A549 treated with AZD9567 at 1 μM for 4 hours (cell line): Measurements from ENCODE around the gene CCDC159. TPM values are rescaled to one million over a fixed set of nuclear protein-coding genes. Genes with fewer than 3 reads are reported as not detected.

Experiments used
- total RNA-seq: library from RNA; stranded (reverse); fragments of 200-300 nt; extraction: Qiagen RNA extraction; gene quantifications from 5 replicates; pipeline ENCODE4 v1.2.3, GENCODE V29; 2022; ENCODE audit not compliant: insufficient read depth

CCDC159 gene
- total RNA-seq = 4.3 to 5.2 TPM (median 4.6 TPM) in 4 of 5 replicates, not detected in the other

GRCh38 chr19:11346104-11346940, at the start of gene CCDC159, which contains the start of gene TMEM205:
TSS of gene CCDC159 (plus strand) at chr19:11346519. CDS start at chr19:11346607, 88 bp downstream.
TSS of gene TMEM205 (minus strand) at chr19:11346268. CDS start at chr19:11345619, 649 bp downstream.

GRCh38 chr19:11339254-11340098, 6.8 kb upstream of the CCDC159 start, which contains the start of gene RAB3D:
TSS of gene RAB3D (minus strand) at chr19:11339657. CDS start at chr19:11337399, 2,258 bp downstream.

GRCh38 chr19:11355160-11356073, 9.1 kb downstream of the CCDC159 start, which contains the start of gene PLPPR2:
TSS of gene PLPPR2 (plus strand) at chr19:11355432. CDS start at chr19:11357674, 2,242 bp downstream.

GRCh38 chr19:11374433-11375142, 28.3 kb downstream of the CCDC159 start, which contains the start of gene SWSAP1:
TSS of gene SWSAP1 (plus strand) at chr19:11374666. CDS start at chr19:11374681, 15 bp downstream.

Other genes with a start within 250 kb of the CCDC159 start
- 13.8 to 31.2 TPM (median 16.8 TPM) in 5 replicates for gene SPC24, start 190.7 kb upstream of the CCDC159 start, total RNA-seq
- gene KANK2, start 149.0 kb upstream of the CCDC159 start, total RNA-seq = 32.9 to 46.1 TPM (median 40.7 TPM) in 5 replicates
- gene ANGPTL8, start 106.9 kb upstream of the CCDC159 start, total RNA-seq = not detected in 5 replicates
- 7.8 to 12.7 TPM (median 8.8 TPM) in 5 replicates for gene DOCK6, start 84.0 kb upstream of the CCDC159 start, total RNA-seq
- gene TSPAN16, start 50.4 kb upstream of the CCDC159 start, total RNA-seq = not detected in 5 replicates
- gene RAB3D, start 6.9 kb upstream of the CCDC159 start, total RNA-seq = 3.0 to 5.3 TPM (median 3.1 TPM) in 5 replicates
- gene TMEM205, start 251 bp upstream of the CCDC159 start, total RNA-seq = 105 to 129 TPM (median 110 TPM) in 5 replicates
- 9.8 to 10.4 TPM (median 10.2 TPM) in 5 replicates for gene PLPPR2, start 8.9 kb downstream of the CCDC159 start, total RNA-seq
- 2.1 to 2.3 TPM (median 2.2 TPM) in 4 of 5 replicates, not detected in the other for gene SWSAP1, start 28.1 kb downstream of the CCDC159 start, total RNA-seq
- gene EPOR, start 37.8 kb downstream of the CCDC159 start, total RNA-seq = 3.7 to 6.2 TPM (median 4.5 TPM) in 5 replicates
- 1.5 to 3.1 TPM (median 1.9 TPM) in 5 replicates for gene RGL3, start 72.8 kb downstream of the CCDC159 start, total RNA-seq
- gene ODAD3, start 88.6 kb downstream of the CCDC159 start, total RNA-seq = 0.67 to 1.9 TPM (median 1.1 TPM) in 4 of 5 replicates, not detected in the other
- 250 to 268 TPM (median 262 TPM) in 5 replicates for gene PRKCSH, start 89.1 kb downstream of the CCDC159 start, total RNA-seq
- gene ELAVL3, start 134.5 kb downstream of the CCDC159 start, total RNA-seq = 0.06 to 0.15 TPM (median 0.08 TPM) in 4 of 5 replicates, not detected in the other
- gene ZNF653, start 159.3 kb downstream of the CCDC159 start, total RNA-seq = 2.3 to 4.9 TPM (median 4.1 TPM) in 5 replicates
- gene ECSIT, start 182.6 kb downstream of the CCDC159 start, total RNA-seq = 28.3 to 37.6 TPM (median 32.1 TPM) in 5 replicates
- 0.24 to 0.37 TPM (median 0.31 TPM) in 4 of 5 replicates, not detected in the other for gene CNN1, start 192.3 kb downstream of the CCDC159 start, total RNA-seq
- 99.5 to 130 TPM (median 110 TPM) in 5 replicates for gene ELOF1, start 212.7 kb downstream of the CCDC159 start, total RNA-seq
- 0.24 to 0.40 TPM (median 0.32 TPM) in 4 of 5 replicates, not detected in the other for gene ACP5, start 231.1 kb downstream of the CCDC159 start, total RNA-seq